Measurements from ENCODE around the gene AMN.

The AMN gene

DNA sequence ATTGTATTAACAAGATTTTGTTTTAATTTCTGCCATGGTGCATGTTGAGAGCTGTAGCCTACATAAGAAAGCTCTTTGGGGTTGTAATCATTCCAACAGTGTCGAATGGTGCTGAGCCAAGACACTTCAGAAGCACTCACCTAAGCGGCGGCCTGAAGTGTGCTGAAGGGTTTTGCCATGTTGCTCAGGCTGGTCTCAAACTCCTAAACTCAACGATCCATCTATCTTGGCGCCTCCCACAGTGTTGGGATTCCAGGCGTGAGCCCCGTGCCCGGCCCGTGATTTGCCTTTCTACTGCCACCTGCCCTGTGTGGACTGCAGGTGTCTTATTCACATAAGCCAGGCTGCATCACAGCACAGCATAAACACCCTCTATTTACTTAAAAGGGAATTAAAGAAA lies 48.9 kb downstream of the AMN start:
- no peak for DNase-seq

DNA sequence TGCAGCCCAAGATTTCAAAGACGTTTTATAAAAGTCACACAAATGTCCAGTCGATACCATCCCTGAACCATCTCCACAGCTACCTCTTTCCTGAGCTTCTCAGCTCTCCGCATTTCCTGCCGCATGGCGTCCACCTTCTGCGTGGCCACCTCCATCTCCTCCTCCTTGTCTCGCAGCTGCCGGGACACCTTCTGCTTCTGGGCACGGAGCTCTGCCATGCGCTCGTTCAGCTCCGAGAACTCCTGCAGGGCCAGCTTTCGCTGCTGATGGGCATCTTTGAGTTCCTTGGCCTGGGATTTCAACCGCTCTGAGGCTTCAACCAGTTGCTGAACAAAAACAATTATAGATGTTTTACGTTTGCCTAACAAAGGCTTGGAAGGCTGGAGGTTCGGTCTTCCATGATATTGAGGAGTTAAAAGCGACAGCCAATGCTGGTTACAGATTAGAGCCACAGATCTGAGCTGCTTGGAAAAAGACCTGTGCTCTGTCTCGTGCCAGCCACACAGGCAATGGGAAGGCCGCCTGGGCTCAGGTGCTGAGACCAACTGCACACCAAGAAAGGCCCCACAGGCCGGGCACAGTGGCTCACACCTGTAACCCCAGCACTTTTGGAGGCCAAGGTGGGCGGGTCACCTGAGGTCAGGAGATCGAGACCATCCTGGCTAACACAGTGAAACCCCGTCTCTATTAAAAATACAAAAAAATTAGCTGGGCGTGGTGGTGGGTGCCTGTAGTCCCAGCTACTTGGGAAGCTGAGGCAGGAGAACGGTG lies 49.6 kb downstream of the AMN start:
- DNase-seq: no peak

- peak; percentile 31 to 53 for DNase-seq
Observed at GRCh38 chr14:102973706-102974285, 51.3 kb downstream of the AMN start.

GRCh38 chr14:102975662-102976061 lies 53.2 kb downstream of the AMN start:
- no peak for DNase-seq

- DNase-seq: no peak
Observed at GRCh38 chr14:102977475-102977874, 55.0 kb downstream of the AMN start.

GRCh38 chr14:102979406-102979805 lies 56.9 kb downstream of the AMN start:
- DNase-seq: no peak

DNA sequence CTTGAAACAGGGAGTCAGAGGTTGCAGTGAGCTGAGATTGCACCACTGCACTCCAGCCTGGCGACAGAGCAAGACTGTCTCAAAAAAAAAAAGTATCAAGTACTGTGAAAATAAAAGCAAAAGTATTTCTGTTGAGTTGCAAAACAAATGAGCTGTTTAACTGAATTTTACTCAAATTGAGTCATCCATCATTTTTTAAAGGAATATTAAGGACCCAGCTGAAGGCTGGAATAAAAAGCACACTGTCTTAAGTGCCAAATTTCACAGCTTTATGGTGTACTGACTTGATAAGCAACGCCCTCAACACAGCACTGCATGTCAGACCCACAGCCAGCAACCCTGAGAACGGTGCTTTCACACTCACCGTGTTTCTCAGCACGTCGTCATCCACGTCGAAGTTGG lies 57.9 kb downstream of the AMN start:
- DNase-seq: peak in 1 of 2 donors; percentile 45

All from inflammatory macrophage treated with lipopolysaccharide for 1 hour (primary cell).